HG03135 (cell line): ENCODE results near the gene ATP2A1.

ENCODE experiments used
- ATAC-seq: cut with Tn5 transposase; IDR thresholded peaks from one replicate; pipeline ENCODE4 v1.9.1; 2021; ENCODE audit warnings: mild to moderate bottlenecking, moderate library complexity; ENCODE audit not compliant: unreplicated experiment

ATP2A1 gene

GRCh38 chr16:28878083-28878926 is at the start of gene ATP2A1:
ATP2A1 (plus strand) TSS chr16:28878488; CDS start chr16:28878672, 184 bp downstream.
- no peak for ATAC-seq

- ATAC-seq: no peak
Measured at GRCh38 chr16:28829747-28830146, 48.5 kb upstream of the ATP2A1 start.

GRCh38 chr16:28830531-28830930 is 47.8 kb upstream of the ATP2A1 start:
- ATAC-seq: no peak

GRCh38 chr16:28834349-28834748 is 43.9 kb upstream of the ATP2A1 start:
- no peak for ATAC-seq

- ATAC-seq: no peak
Measured at GRCh38 chr16:28834873-28835863, 43.1 kb upstream of the ATP2A1 start.

GRCh38 chr16:28835864-28836760 is 42.2 kb upstream of the ATP2A1 start:
- ATAC-seq: no peak

GRCh38 chr16:28836761-28837064 is 41.6 kb upstream of the ATP2A1 start:
- ATAC-seq: no peak

GRCh38 chr16:28837672-28838557 is 40.4 kb upstream of the ATP2A1 start:
- ATAC-seq: no peak

GRCh38 chr16:28838558-28838918 is 39.8 kb upstream of the ATP2A1 start:
- ATAC-seq: no peak

GRCh38 chr16:28839004-28839639 is 39.2 kb upstream of the ATP2A1 start:
- no peak for ATAC-seq

- ATAC-seq: no peak
Measured at GRCh38 chr16:28839899-28840298, 38.4 kb upstream of the ATP2A1 start.

- ATAC-seq: no peak
Measured at GRCh38 chr16:28842696-28843095, 35.6 kb upstream of the ATP2A1 start.

- no peak for ATAC-seq
Measured at GRCh38 chr16:28843766-28844165, 34.5 kb upstream of the ATP2A1 start.

- no peak for ATAC-seq
Measured at GRCh38 chr16:28844226-28844885, 33.9 kb upstream of the ATP2A1 start.

- no peak for ATAC-seq
Measured at GRCh38 chr16:28845293-28845692, 33.0 kb upstream of the ATP2A1 start.

GRCh38 chr16:28845761-28846079 is 32.6 kb upstream of the ATP2A1 start:
- ATAC-seq: peak; percentile 1

- ATAC-seq: peak; percentile 85
Measured at GRCh38 chr16:28846080-28846932, 32.0 kb upstream of the ATP2A1 start, which contains the start of gene TUFM. TUFM (minus strand) TSS chr16:28846348; CDS start chr16:28846269, 79 bp downstream.

- peak; percentile 9 for ATAC-seq
Measured at GRCh38 chr16:28846933-28847273, 31.4 kb upstream of the ATP2A1 start.
